ENCODE data around the gene KLF13. TPM values are rescaled to one million over a fixed set of nuclear protein-coding genes. Genes with fewer than 3 reads are reported as not detected.

Gene KLF13
- total and polyA plus RNA-seq, 2 donors (not counting 1 experiment from before 2014, with no cell fraction given): 65.5 to 140 TPM

GRCh38 chr15:31279221-31280045 is 47.2 kb upstream of the KLF13 start:
- Histone ChIP-seq H4K20me1 (ENCODE audit: control insufficient read depth, insufficient read depth, low read length, poor library complexity, severe bottlenecking) (no peaks in the 10 kb centered on the region), H3K79me2 (ENCODE audit: control insufficient read depth, insufficient read depth, low read length) (no peaks in the 10 kb centered on the region), H3K4me3 (ENCODE audit: control extremely low read depth in 1 of 5, extremely low read depth in 1 of 5, insufficient read depth in 1 of 5, low read depth in 2 of 5, low read length in 4 of 5) (no peak overlapping the region), H3K9me3 (ENCODE audit: control extremely low read depth in 1 of 3, control insufficient read depth in 2 of 3, insufficient read depth in 1 of 3, low read length in 2 of 3) (peaks cover 0 to 4% (median 0%) of the 10 kb centered on the region in 3 donors), H3K27me3 (replicated peaks in 1 of 4; ENCODE audit: control extremely low read depth in 1 of 4, control insufficient read depth in 3 of 4, insufficient read depth in 4 of 4, low read length in 3 of 4) (no peaks in the 10 kb centered on the region), H3K4me1 (ENCODE audit: control insufficient read depth in 2 of 2, insufficient read depth in 2 of 2, low read length in 2 of 2) (peaks cover 0 to 5% of the 10 kb centered on the region in 2 donors), H3K9ac (ENCODE audit: low read length) (no peak overlapping the region), H3K4me2 (replicated peaks; ENCODE audit: low read depth, low read length, poor library complexity, severe bottlenecking) (no peak overlapping the region), H2AFZ (ENCODE audit: insufficient read depth, low read depth, low read length, poor library complexity, severe bottlenecking) (no peak overlapping the region), H3K36me3 (replicated peaks in 1 of 2; ENCODE audit: control extremely low read depth in 1 of 2, control insufficient read depth in 1 of 2, extremely low read depth in 1 of 2, insufficient read depth in 2 of 2, low read length in 1 of 2) (no peaks in the 10 kb centered on the region), H3K27ac (ENCODE audit: low read length in 2 of 2) (no peak overlapping the region)
- DNase-seq: no peak
- intact Hi-C loops (cut with micrococcal nuclease): no loop called here
- H3K27me3 Mint-ChIP-seq: no peaks in the 10 kb centered on the region
- peaks cover 3% of the 10 kb centered on the region for H3K9me3 Mint-ChIP-seq (ENCODE audit: insufficient read depth)
- POLR2A ChIA-PET: interaction anchor here (0.6 kb wide), 1 partner anchor 50 kb away, joined by 3 read pairs; no protein-coding TSS in a partner anchor
- H3K27ac Mint-ChIP-seq: peak overlapping the region; percentile 37
- CTCF ChIA-PET: interaction anchor here (1.0 to 1.2 kb wide), 2 partner anchors 47 to 155 kb away, joined by 3 read pairs; no protein-coding TSS in a partner anchor
- no peak overlapping the region for H3K4me3 Mint-ChIP-seq
- no peak for TF ChIP-seq EZH2 (IDR thresholded peaks at IDR 0.05; ENCODE audit: borderline replicate concordance, insufficient read depth, low read depth, low read length, poor library complexity, severe bottlenecking)
- TF ChIP-seq CTCF (IDR thresholded peaks at IDR 0.05): no peak
- WGBS (ENCODE audit: insufficient coverage): 84% methylated on average over 10 of the region's 11 CpGs
- ATAC-seq (ENCODE audit: low read depth): no peak
- peaks cover 4% of the 10 kb centered on the region for H3K4me1 Mint-ChIP-seq

All from B cell (primary cell).